WI38 (cell line): ENCODE results near the gene COL23A1.

Source experiments
- H3K4me3 ChIP-seq: 2 replicates; pipeline ENCODE4 v1.5.1; 2011; ENCODE audit warnings: low read depth, mild to moderate bottlenecking, control low read depth, low read length
- CTCF ChIP-seq: IDR thresholded peaks from 2 replicates; pipeline ENCODE4 v1.5.1; 2012; ENCODE audit warnings: low read depth, mild to moderate bottlenecking, control low read depth, low read length

Gene COL23A1

GRCh38 chr5:178221853-178222252 lies 368.3 kb downstream of the COL23A1 start:
- no peak for TF ChIP-seq CTCF
- no peak overlapping the region for H3K4me3 ChIP-seq

- TF ChIP-seq CTCF: no peak
- no peak overlapping the region for H3K4me3 ChIP-seq
Measured at GRCh38 chr5:178221282-178221681, 368.9 kb downstream of the COL23A1 start.

GRCh38 chr5:178218827-178219226 lies 371.4 kb downstream of the COL23A1 start:
- no peak overlapping the region for H3K4me3 ChIP-seq
- no peak for TF ChIP-seq CTCF

- H3K4me3 ChIP-seq: no peak overlapping the region
- no peak for TF ChIP-seq CTCF
Measured at GRCh38 chr5:178218237-178218776, 371.9 kb downstream of the COL23A1 start.

- H3K4me3 ChIP-seq: no peak overlapping the region
- no peak for TF ChIP-seq CTCF
Measured at GRCh38 chr5:178216779-178217178, 373.4 kb downstream of the COL23A1 start.

- no peak overlapping the region for H3K4me3 ChIP-seq
- no peak for TF ChIP-seq CTCF
Measured at GRCh38 chr5:178216088-178216534, 374.1 kb downstream of the COL23A1 start.

- TF ChIP-seq CTCF: no peak
- no peak overlapping the region for H3K4me3 ChIP-seq
Measured at GRCh38 chr5:178215280-178216002, 374.8 kb downstream of the COL23A1 start.
